Erythroblast (primary cell): ENCODE results near the gene L3HYPDH.

ENCODE experiments used
- GATA1 ChIP-seq: IDR thresholded peaks from 2 replicates; pipeline ENCODE4 v1.6.1; 2011; ENCODE audit warnings: low read depth, mild to moderate bottlenecking, control low read depth, low read length, moderate library complexity
- POLR2A ChIP-seq: IDR thresholded peaks from 2 replicates; pipeline ENCODE4 v1.6.1; 2011; ENCODE audit warnings: mild to moderate bottlenecking, low read length

GRCh38 chr14:59450716-59451115 lies 33.5 kb downstream of the L3HYPDH start:
- TF ChIP-seq POLR2A (no peak), GATA1 (no peak)
